Measurements from ENCODE around the gene KIAA1755. TPM values are rescaled to one million over a fixed set of nuclear protein-coding genes. Genes with fewer than 3 reads are reported as not detected.

KIAA1755 gene
- total and polyA plus RNA-seq, 9 of the 15 experiments (the other 6 are each of a cell fraction or from before 2014, with no cell fraction given), result not detected

DNA sequence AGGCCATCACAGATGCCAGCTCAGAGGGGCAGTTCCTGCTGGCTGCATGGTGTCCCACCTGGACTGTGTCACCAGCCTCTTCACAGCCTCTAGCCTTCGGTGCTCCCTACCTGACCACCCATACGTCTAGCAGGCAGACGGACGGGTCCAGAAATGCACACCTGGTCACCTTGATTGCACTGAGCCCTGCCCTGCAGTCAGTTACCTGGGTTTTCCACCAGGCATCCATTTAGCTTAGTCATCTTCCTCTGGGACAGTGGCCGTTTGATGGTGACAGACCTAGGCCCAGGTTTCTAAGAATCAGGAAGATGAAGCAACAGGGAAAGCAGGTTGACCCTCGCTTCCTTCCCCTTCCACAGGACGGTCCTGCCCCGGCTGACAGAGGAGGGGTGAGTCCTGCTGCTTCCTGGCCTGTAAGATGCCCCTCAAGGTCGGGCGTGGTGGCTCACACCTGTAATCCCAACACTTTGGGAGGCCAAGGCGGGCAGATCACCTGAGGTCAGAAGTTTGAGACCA lies 33.6 kb upstream of the KIAA1755 start:
- no TSS peak for BruUV-seq (replicated peaks)
- 2% methylated on average over 11 of the region's 11 CpGs for WGBS (ENCODE audit: insufficient coverage, low coverage, missing lambda C conversion rate)
- in situ Hi-C loops (cut with MboI), result no loop called here

More for the DNA sequence above, 33.6 kb upstream of the KIAA1755 start:
- ATAC-seq (no peak), FAIRE-seq (no peak), DNase-seq (ENCODE audit: extremely low read depth in 1 of 4, low spot score in 3 of 4) (no peak)
- intact Hi-C loops (cut with micrococcal nuclease), result no loop called here
- H3K9me1 ChIP-seq (ENCODE audit: control insufficient read depth, insufficient read depth, low read length), result no peaks in the 10 kb centered on the region
- POLR2A ChIA-PET, result interaction anchor here (0.5 kb wide), 1 partner anchor 87 kb away, joined by 3 read pairs; no protein-coding TSS in a partner anchor
- H3K4me3 ChIP-seq, result no peak overlapping the region
- H4K20me1 ChIP-seq (replicated peaks; ENCODE audit: control insufficient read depth, insufficient read depth, low read length), result peaks cover 3% of the 10 kb centered on the region; the same call in 1 of the 2 replicates
- no peak overlapping the region for H3K9ac ChIP-seq (ENCODE audit: insufficient read depth in 1 of 2, low read depth in 2 of 2, low read length in 2 of 2)
- no peak overlapping the region for H2AFZ ChIP-seq (ENCODE audit: low read depth, low read length)
- H3K36me3 ChIP-seq (ENCODE audit: control insufficient read depth, insufficient read depth, low read length), result no peaks in the 10 kb centered on the region
- TF ChIP-seq, protein P1, sequence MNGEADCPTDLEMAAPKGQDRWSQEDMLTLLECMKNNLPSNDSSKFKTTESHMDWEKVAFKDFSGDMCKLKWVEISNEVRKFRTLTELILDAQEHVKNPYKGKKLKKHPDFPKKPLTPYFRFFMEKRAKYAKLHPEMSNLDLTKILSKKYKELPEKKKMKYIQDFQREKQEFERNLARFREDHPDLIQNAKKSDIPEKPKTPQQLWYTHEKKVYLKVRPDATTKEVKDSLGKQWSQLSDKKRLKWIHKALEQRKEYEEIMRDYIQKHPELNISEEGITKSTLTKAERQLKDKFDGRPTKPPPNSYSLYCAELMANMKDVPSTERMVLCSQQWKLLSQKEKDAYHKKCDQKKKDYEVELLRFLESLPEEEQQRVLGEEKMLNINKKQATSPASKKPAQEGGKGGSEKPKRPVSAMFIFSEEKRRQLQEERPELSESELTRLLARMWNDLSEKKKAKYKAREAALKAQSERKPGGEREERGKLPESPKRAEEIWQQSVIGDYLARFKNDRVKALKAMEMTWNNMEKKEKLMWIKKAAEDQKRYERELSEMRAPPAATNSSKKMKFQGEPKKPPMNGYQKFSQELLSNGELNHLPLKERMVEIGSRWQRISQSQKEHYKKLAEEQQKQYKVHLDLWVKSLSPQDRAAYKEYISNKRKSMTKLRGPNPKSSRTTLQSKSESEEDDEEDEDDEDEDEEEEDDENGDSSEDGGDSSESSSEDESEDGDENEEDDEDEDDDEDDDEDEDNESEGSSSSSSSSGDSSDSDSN (IDR thresholded peaks at IDR 0.05; ENCODE audit: borderline replicate concordance in 1 of 2, low read depth in 2 of 2, low read length in 2 of 2), result no peak
- TF ChIP-seq BRF1 (IDR thresholded peaks at IDR 0.05; ENCODE audit: borderline replicate concordance, extremely low read depth, insufficient read length) (no peak), MTA3 (IDR thresholded peaks at IDR 0.05; ENCODE audit: borderline replicate concordance) (no peak), ZNF175 (CRISPR knock-in tag; IDR thresholded peaks at IDR 0.05; ENCODE audit: low read depth) (no peak), XRCC4 (IDR thresholded peaks at IDR 0.05; ENCODE audit: extremely low read depth, insufficient read depth, insufficient read length) (no peak)
- TF ChIP-seq, protein P2, sequence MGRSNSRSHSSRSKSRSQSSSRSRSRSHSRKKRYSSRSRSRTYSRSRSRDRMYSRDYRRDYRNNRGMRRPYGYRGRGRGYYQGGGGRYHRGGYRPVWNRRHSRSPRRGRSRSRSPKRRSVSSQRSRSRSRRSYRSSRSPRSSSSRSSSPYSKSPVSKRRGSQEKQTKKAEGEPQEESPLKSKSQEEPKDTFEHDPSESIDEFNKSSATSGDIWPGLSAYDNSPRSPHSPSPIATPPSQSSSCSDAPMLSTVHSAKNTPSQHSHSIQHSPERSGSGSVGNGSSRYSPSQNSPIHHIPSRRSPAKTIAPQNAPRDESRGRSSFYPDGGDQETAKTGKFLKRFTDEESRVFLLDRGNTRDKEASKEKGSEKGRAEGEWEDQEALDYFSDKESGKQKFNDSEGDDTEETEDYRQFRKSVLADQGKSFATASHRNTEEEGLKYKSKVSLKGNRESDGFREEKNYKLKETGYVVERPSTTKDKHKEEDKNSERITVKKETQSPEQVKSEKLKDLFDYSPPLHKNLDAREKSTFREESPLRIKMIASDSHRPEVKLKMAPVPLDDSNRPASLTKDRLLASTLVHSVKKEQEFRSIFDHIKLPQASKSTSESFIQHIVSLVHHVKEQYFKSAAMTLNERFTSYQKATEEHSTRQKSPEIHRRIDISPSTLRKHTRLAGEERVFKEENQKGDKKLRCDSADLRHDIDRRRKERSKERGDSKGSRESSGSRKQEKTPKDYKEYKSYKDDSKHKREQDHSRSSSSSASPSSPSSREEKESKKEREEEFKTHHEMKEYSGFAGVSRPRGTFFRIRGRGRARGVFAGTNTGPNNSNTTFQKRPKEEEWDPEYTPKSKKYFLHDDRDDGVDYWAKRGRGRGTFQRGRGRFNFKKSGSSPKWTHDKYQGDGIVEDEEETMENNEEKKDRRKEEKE (IDR thresholded peaks at IDR 0.05; ENCODE audit: borderline replicate concordance in 1 of 2, control insufficient read depth in 1 of 2, low read depth in 2 of 2, low read length in 1 of 2), result no peak
- H3K27ac ChIP-seq (ENCODE audit: extremely low read depth, low read depth, low read length), result no peak overlapping the region
- CTCF ChIA-PET (ENCODE audit: low intra/inter-chr PET ratio), result no interaction called here
- H3K4me1 ChIP-seq (replicated peaks in 1 of 2; ENCODE audit: control insufficient read depth in 2 of 2, insufficient read depth in 2 of 2, low read length in 2 of 2), result no peaks in the 10 kb centered on the region
- H3K9me3 ChIP-seq (replicated peaks; ENCODE audit: control insufficient read depth, insufficient read depth, low read depth, low read length), result no peaks in the 10 kb centered on the region
- no peak overlapping the region for H3K4me2 ChIP-seq (ENCODE audit: insufficient read depth, low read length)
- peaks cover 38 to 58% of the 10 kb centered on the region in 2 experiments for H3K27me3 ChIP-seq (ENCODE audit: control insufficient read depth in 2 of 2, insufficient read depth in 2 of 2, low read length in 2 of 2)
- no peaks in the 10 kb centered on the region for H3K79me2 ChIP-seq (ENCODE audit: control insufficient read depth, insufficient read depth, low read length)

Measured in K562 (cell line).